ENCODE measurements around the gene ALDH3B2.
"Not testable (repeated sequence)": the region's sequence is repeated elsewhere in the genome, so short reads cannot be mapped to it uniquely, and the experiment has no call there.

The ALDH3B2 gene

DNA sequence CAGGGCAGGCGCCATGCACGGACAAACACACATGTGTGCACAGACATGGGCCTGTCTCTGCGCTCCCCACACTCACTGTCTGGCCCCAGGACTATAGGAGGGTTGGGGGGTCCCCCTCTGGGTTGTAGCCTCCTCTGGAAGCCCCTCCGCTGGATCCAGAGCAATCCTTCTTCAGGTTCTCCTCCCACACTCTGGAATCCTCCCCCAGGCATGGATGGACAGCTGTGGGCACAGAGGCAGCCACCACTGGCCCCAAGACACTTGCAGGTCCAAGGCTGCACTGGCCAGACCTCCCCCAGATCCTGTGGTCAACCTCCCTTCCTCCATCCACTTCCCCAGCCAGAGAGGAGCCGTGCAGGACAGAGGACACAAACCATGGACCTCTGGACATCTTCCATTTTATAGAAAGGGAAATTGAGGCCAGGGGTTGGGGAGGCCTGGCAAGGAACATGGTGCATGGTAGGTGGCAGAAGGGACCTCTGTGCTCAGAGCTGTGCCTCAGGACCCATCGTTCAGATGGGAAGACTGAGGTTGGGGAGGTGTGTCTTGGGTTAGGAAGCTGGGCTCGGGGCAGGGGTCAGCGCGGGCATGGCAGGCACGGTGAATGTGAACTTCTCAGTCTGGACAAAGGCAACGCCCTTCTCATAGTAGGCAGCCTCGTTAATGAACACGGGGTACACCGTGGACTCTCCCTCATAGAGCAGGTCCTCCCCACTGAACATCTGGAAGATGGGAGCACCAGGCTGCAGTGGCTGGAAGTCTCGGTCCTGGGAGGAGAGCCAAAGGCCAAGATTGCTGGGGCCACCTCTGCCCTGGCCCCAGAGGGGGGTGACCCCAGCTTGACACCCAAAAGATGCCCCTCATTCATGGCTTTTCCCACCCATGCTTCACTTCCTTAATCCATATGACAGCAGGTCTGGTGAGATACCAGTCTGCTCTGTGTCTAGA is 32.0 kb downstream of the ALDH3B2 start:
- no peak for DNase-seq (ENCODE audit: low read depth in 2 of 2)

DNA sequence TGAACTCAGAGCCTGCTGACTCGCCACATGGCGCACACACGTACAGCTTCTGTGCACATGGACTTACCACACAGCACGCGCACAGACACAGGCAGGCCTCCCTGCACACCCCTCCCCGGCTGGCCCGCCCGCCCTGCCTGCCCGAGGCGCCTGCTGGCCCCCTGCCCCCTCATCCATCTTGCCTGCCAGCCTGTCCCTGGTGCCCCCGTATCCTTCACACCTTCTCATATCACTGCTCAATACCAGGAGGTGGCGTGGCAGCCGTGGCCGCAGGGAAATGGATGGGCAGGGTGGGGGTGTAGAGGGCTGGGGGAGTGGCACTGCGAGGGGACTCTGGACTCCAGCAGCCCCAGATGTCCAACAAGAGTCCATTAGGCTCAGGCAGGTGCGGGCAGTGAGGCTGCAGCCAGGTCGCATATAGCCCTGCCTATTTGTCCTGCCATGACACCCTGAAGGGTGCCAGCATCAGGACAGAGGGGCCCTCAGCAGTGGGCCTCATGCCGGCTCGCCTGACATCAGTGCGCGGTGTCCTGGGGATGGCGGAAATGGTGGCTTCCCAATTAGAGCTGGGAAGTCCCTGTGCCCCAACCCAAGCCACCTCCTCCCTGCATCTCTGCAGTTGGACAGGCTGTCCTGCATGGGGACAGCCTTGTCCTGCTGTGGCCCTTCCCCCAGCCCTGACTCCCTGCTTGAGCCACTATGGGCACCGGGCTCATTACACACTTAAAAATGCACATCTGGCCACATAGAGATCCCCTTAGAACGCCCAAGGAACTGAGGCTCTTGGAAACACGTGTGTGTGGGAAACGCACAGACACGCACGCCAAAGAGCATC is 32.9 kb downstream of the ALDH3B2 start:
- DNase-seq (ENCODE audit: low read depth in 2 of 2): no peak

DNA sequence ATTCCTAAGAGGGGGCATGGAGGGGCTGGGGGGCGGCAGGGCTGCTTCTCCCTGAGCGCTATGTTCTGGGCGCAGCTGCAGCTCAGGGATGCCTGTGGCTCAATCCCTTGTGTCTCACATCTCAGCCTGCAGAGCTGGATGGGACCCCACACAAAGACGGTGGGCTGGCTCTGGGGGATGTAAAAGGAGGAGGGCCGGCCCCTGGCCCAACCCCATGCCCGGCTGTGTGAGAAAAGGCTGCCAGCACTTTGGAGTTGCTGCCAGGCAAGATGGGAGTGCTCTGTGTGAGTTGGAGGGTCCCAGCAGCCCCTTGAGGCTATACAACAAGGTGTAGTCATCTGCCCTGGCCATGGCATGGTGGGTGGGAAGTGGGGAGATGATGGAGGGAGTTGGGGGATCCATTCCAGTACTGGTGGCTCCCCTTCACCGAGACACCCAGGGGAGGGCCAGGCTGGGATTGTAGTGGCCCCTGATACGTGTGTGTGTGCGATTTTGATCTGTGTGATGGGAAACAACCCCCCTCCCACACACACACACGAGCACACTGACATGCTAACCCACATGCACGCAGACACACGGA is 33.6 kb downstream of the ALDH3B2 start:
- DNase-seq (ENCODE audit: low read depth in 2 of 2): no peak

DNA sequence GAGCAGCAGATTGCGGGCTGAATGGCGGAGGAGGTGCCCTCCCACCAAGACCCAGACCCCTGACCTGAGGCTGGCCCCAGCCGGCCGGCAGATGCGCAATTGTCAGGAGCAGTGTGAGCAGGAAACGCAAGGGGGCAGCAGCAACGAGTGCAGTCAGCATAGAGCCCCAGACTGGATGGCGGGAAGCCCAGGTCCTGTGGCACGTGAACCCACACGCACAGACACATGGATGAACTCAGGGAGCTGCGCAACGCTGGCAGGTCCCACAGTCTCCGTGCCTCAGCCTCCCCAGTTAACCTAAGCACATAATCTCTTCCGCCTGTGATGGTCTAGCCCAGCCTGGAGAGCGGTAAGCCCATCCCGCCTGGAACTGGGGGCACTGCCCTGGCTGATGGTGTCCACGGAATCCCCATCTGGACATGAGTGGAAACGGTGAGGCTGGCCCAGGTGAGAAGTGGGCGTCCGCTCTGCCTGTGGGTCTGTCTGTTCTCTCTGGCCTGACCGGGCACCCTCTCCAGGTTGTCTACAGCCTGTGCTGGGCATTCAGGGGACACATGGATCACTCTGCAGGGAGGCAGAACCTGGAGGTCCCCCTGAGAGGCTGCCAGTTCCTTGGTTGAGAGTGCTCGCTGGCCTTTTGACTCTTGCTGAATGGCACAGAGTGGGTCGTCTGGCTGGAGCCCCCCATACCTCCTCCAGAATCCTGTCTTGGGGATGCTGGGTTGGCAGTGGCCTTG is 34.2 kb downstream of the ALDH3B2 start:
- DNase-seq (ENCODE audit: low read depth in 2 of 2): peak; percentile 50 to 54

GRCh38 chr11:67639438-67639859 is 35.0 kb downstream of the ALDH3B2 start, which contains the start of gene TBX10:
Gene TBX10, minus strand, starts transcription at chr11:67639763. Its CDS starts 291 bp downstream, at chr11:67639472.
- no peak for DNase-seq (ENCODE audit: low read depth in 2 of 2)

- no peak for DNase-seq (ENCODE audit: low read depth in 2 of 2)
These were observed 35.6 kb downstream of the ALDH3B2 start for GRCh38 chr11:67638535-67639437.

DNA sequence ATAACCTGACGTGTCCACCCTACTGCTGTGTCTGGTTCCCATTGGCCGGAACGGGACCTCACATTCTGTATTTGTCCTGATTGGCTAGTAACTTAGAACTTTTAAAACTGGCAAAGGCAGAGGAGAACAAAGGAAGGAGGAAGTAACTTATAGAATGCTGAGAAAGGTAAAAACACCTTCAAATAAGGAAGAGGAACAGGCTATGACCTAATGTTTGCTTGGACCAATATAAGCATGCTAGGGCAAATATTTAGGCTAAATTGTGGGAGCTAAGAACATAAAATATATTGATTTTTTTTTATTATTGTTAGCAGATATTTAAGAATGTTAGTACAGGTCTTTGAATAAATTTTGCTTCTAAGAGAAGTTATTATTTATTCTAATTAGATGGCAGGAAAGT is 37.0 kb downstream of the ALDH3B2 start:
- not testable (repeated sequence) for DNase-seq (ENCODE audit: low read depth in 2 of 2)

- DNase-seq (ENCODE audit: low read depth in 2 of 2): no peak
These were observed 37.5 kb downstream of the ALDH3B2 start for GRCh38 chr11:67636962-67637361.

- no peak for DNase-seq (ENCODE audit: low read depth in 2 of 2)
These were observed 39.2 kb downstream of the ALDH3B2 start for GRCh38 chr11:67635231-67635521.

DNA sequence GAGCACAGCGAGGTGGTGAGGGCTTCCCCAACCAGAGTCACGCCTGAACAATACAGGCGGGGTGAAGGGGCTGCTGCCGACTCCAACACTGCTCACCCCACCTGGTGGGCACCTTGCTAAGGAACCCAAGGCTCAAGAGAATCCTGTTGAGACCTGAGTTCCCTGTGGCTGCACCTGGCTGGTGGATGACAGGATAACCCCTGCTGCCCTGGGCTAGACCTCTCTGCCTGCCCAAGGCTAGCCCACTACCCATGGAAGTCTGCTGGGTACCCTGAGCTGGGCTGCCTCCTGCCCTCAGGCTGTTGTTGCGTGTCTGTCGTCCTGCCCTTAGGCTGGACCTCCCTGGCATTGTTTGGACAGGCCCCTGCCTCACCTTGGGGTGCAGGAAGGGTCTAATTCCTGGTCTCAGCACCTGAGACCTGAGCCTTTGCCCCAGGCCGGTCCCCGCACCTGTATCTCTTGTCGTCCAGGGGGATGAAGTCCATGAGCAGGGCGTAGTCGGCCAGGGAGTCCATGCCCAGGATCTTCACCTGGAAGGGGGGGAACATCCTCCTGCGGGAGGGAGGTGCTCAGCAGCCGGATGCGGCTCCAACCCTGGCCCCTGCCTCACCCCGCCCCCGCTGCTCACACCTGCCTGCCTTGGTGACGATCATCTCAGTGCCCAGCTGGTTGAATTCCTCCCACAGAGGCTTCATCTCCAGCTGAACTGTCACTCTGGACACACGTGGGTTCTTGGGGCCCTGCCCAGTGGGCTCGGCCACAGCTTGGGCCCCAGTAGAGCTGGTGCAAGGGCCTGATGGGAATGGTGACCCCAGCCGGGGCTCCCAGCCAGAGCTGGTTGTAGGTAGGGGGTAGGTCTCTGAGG is 39.8 kb downstream of the ALDH3B2 start:
- no peak for DNase-seq (ENCODE audit: low read depth in 2 of 2)

DNA sequence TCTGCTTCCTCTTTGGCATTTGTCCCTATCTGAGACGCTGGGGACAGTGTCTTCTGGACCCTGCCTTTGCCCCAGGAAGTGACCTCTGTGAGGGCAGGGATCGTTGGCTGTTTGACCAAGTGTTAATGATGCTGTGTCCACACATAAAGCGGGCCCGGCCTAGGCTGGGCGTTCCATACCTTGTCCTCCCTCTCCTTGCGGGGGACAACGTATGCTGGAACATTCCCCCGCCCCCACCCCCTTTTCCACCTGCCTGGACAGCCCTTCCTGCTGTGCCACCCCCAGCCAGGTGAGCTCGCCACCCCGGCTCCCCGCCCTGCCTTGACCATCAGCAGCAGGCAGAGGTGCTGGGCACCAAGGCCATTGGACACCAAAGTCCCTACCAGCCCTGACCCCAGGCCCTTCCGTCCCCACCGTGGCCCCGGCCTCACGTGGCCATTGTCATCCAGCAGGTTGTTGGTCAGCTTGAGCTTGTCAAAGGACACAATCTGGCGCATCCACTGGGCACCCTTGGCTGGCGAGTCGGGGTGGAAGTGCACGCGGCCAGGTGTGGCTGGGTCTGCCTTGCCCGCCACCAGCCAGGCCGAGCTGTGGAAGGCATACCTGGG is 40.6 kb downstream of the ALDH3B2 start:
- DNase-seq (ENCODE audit: low read depth in 2 of 2): no peak

- DNase-seq (ENCODE audit: low read depth in 2 of 2): no peak
These were observed 41.3 kb downstream of the ALDH3B2 start for GRCh38 chr11:67632982-67633755.

GRCh38 chr11:67632175-67632981 is 42.0 kb downstream of the ALDH3B2 start:
- DNase-seq (ENCODE audit: low read depth in 2 of 2): no peak

DNA sequence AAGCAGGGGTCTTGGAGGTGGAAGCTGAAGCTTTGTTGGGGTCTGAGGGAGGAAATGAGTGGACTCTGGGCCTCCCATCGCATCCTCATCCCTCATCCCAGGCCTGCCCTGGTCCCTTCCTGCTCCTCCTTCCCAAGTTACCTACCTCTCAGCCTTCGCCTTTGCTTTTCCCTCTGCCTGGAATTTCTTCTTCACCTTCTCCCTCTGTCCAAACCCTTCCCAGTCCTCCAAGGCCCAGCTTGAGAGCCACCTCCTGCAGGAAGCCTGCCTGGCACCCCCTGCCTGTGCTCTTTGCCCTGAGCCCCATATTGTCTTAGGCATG is 42.6 kb downstream of the ALDH3B2 start:
- no peak for DNase-seq (ENCODE audit: low read depth in 2 of 2)

- DNase-seq (ENCODE audit: low read depth in 2 of 2): no peak
These were observed 43.0 kb downstream of the ALDH3B2 start for GRCh38 chr11:67631411-67631810.

DNA sequence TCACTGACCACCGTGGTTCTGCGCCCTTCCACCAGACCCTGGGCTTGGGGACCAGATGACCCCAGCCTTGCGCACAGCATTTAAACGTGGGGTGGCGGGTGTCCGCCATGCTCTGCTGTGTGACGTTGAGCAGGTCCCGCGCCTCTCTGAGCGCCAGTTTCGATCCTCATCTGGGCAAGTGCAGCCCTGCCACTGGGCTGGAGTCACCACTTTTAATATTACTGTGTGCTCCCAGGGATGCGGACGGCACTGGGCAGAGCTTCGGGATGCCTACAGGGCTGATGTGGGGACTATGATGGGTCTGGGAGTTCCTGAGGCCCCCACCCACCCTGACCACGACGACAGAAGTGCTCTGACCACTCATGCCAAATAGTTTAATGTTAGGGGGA is 43.5 kb downstream of the ALDH3B2 start:
- no peak for DNase-seq (ENCODE audit: low read depth in 2 of 2)

DNA sequence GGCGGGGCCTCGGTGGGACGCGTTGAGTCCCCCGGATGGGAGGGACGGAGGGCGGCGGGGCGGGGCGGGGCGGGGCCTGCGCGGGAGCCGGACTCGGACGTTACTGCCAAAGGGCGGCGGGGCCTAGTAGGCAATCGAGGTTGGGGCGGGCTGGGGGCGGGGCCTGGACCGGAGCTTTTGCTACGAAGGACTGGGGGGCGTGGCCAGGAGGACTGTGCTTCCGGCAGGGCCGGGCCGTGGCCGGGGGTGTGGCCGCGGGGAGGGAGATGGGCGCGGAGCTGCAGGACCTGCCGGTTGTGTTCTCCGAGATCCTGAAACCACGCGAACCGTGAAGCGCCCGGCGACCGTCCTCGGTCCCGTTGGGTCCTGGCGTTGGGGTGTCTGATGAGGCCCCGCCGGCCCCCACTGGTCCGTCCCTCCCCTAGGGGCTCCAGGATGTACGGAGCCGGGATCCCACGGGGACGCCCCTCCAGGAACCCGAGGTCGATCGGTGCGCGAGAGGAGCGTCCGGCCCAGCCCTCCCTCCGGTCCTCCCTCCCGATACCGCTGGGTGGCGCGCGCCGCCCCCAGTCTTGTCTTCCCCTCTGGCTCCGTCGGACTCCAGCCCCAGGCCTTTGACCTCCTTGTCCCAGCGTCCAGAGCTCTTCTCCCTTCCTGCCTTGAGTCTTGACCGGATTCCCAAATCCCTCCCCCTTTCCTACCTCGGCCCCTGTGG is 44.0 kb downstream of the ALDH3B2 start:
- DNase-seq (ENCODE audit: low read depth in 2 of 2): peak; percentile 96 to 98

All from stimulated activated CD4-positive, alpha-beta T cell treated with anti-CD3 and anti-CD28 coated beads, Interleukin-4, amount 100 ng/mL, for 48 hours (primary cell).